GM21737 (cell line): ENCODE measurements around the gene PGAM4.
"Not testable (repeated sequence)": the region's sequence is repeated elsewhere in the genome, so short reads cannot be mapped to it uniquely, and the experiment has no call there.

Experiments
- ATAC-seq: cut with Tn5 transposase; IDR thresholded peaks from one replicate; pipeline ENCODE4 v1.9.1; 2021; ENCODE audit warnings: mild to moderate bottlenecking, moderate library complexity; ENCODE audit not compliant: unreplicated experiment

Gene PGAM4

DNA sequence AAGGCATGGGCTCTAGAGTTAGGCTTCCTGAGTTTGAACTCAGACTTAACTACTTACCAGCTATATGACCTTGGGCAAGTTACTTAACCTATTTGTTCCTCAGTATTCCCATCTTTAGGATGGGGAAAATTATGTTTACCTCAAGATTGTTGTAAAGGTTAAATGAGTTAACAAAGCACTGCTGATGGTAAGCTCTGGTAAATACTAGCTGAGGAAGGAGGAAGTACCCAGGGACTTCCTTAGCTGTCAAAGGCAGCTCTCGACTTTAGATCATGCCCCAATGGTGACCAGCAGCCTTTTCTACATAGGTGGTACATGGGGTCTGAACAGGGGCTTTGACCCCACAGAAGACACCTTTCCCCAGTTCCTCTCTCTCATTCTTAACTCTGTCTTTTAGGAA lies 38.9 kb downstream of the PGAM4 start:
- no peak for ATAC-seq

DNA sequence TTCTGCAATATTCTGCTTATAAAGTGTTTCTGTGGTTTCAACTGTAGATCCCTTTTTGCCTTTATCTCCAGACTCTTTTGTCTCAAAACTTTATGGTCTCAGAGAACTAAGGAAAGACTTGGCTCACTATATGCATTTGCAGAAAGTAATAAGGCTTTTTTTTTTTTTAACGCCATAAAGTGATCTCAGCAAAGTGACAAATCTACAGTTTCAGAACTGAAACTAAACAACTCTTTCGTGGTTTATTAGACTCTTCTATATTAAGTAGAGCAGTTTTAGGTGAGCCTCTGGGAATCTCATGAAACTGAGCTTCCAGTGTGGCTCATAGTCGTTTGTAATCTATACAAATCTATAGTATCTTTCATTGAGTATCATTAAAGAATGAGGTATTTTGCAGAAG lies 43.7 kb downstream of the PGAM4 start:
- ATAC-seq = no peak

DNA sequence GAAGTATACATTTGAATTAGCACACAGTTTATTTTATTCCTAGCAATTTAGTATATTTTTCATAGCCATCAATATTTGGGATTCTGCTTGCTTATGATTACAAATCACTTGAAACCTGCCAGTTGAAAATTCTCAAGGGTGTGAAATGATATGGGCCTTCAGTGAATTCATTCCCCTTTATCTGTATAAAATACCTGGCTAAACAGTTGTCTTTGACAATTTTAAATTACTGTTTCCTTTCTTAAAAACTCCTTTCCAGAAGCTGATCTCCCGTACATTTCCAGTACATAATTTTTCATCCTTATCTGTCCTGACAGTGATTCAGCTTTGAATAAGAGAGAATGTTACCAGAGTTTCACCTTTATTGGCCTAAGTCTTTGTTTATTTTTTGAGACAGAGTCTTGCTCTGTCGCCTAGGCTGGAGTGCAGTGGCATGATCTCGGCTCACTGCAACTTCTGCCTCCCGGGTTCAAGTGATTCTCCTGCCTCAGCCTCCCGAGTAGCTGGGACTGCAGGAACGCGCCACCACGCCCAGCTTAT lies 45.0 kb downstream of the PGAM4 start:
- ATAC-seq = no peak

DNA sequence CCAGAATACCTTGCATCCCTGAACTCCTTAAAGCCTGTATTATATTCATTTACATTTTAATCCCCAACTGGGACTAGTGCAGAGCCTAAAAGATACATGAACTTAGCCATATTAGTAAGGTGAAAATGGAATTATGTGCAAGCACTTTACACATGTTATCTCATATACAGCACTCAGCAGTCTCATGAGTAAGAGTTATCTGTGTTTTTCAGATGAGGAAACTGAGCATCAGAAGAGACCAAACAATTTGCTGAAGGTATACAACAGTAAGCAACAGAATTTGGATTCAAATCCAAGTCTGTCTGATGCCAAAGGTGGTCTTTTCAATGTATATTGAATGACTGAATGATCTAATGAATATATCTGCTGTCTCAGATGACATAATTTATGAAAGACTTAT lies 46.7 kb downstream of the PGAM4 start:
- ATAC-seq = no peak

DNA sequence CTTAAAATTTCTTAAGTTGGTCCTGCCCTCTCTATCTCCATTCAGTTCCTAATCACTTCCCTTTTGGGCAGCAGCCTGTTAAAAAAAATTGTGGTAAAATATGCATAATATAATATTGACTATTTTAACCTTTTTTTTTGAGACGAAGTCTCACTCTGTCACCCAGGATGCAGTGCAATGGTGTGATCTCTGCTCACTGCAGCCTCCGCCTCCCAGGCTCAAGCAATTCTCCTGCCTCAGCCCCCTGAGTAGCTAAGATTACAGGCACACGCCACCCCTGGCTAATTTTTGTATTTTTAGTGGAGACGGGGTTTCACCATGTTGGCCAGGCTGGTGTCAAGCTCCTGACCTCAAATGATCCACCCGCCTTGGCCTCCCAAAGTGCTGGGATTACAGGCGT lies 50.1 kb downstream of the PGAM4 start:
- not testable (repeated sequence) for ATAC-seq

DNA sequence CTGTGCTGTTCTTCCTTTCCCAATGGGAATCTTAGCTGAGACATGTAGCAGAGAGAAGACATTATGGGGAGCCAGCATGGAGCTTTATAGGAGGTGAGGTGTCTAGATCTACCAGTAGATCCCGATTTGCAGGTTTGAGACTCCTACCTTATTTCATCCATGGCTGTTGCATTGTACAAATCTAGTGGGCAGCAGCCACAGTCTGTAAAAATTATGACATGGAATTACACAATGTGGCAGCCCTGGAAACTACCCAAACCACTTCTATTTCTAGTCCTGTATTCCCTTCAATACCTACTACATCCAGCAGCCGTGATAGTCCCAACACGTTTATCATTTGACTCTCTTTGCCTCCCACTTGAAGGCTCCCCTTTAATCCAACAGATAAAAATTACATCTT lies 50.9 kb downstream of the PGAM4 start:
- ATAC-seq = no peak
